Calu3 (cell line): ENCODE data around the gene WWOX. TPM values are rescaled to one million over a fixed set of nuclear protein-coding genes. Genes with fewer than 3 reads are reported as not detected.

Source experiments
- BruUV-seq: library from RNA; stranded (reverse); fragments of 400-500 nt; replicated peaks from 2 replicates; lab custom pipeline; 2021; lab: Mats Ljungman, UMichigan
- CTCF ChIA-PET: fragments of 300-600 bp; sonication (Branson Sonifier 250); formaldehyde crosslinking; loops from one replicate; lab custom pipeline; 2022; ENCODE audit warnings: antibody characterized with exemption; lab: Charles Lee
- DNase-seq: peaks from one replicate; pipeline ENCODE4 v3.0.0; 2022
- H3K27ac Mint-ChIP-seq: one replicate; pipeline ENCODE4 v1.8.0; 2022; ENCODE audit warnings: mixed read lengths; ENCODE audit not compliant: unreplicated experiment
- H3K27me3 Mint-ChIP-seq: one replicate; pipeline ENCODE4 v1.8.0; 2022; ENCODE audit warnings: mixed read lengths; ENCODE audit not compliant: unreplicated experiment
- H3K36me3 Mint-ChIP-seq: one replicate; pipeline ENCODE4 v1.8.0; 2022; ENCODE audit warnings: mild to moderate bottlenecking, moderate library complexity, mixed read lengths; ENCODE audit not compliant: insufficient read depth, unreplicated experiment
- H3K4me1 Mint-ChIP-seq: one replicate; pipeline ENCODE4 v1.8.0; 2022; ENCODE audit warnings: mild to moderate bottlenecking, low read depth, mixed read lengths; ENCODE audit not compliant: unreplicated experiment
- H3K4me3 Mint-ChIP-seq: one replicate; pipeline ENCODE4 v1.8.0; 2022; ENCODE audit warnings: mild to moderate bottlenecking, low read depth, moderate library complexity, mixed read lengths; ENCODE audit not compliant: unreplicated experiment
- H3K9me3 Mint-ChIP-seq: one replicate; pipeline ENCODE4 v1.8.0; 2022; ENCODE audit warnings: low read depth, mixed read lengths; ENCODE audit not compliant: unreplicated experiment
- CTCF ChIP-seq: fragments of 200-600 bp; IDR thresholded peaks from one replicate; pipeline ENCODE4 v1.8.0; 2022; ENCODE audit warnings: antibody characterized with exemption; ENCODE audit not compliant: unreplicated experiment
- intact Hi-C: fragments of 100-400 bp; cut with micrococcal nuclease; formaldehyde crosslinking; loops from one replicate; pipeline ENCODE4 v1.10.0; 2022; ENCODE audit not compliant: unreplicated experiment
- total RNA-seq: library from RNA; stranded (reverse); gene quantifications from 2 replicates; pipeline ENCODE4 v1.2.3, GENCODE V29; 2022

The WWOX gene
- total RNA-seq, 1 experiment from 2014 or later: 33.5 TPM

- CTCF ChIA-PET: no interaction called here
- Mint-ChIP-seq H3K4me3 (no peak overlapping the region), H3K9me3 (peaks cover 23% of the 10 kb centered on the region), H3K36me3 (no peaks in the 10 kb centered on the region), H3K4me1 (no peaks in the 10 kb centered on the region), H3K27ac (no peak overlapping the region), H3K27me3 (no peaks in the 10 kb centered on the region)
- TF ChIP-seq CTCF: no peak
- BruUV-seq: no TSS peak
- DNase-seq: no peak
- intact Hi-C loops: no loop called here
Measured at GRCh38 chr16:78823027-78823426, 723.6 kb downstream of the WWOX start.

DNA sequence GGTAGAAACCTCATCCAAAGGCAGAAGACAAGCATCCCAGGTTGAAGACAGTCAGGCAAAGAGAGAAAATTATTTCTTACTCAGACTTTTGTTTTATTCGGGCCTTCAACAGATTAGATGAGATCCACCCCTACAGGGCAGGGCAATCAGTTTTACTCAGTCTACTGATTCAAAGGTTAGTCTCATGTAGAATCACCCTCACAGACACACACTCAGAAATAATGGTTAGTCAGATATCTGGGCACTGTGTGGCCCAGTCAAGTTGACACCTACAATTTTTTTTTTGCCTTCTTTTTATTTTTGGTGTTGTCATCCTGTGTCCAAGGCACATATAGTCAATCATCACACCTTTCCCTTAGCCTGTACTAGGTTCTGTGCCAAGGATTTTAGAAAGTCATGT is 729.8 kb downstream of the WWOX start:
- H3K27me3 Mint-ChIP-seq: no peaks in the 10 kb centered on the region
- DNase-seq: no peak
- intact Hi-C loops: no loop called here
- no peak for TF ChIP-seq CTCF
- no TSS peak for BruUV-seq
- H3K9me3 Mint-ChIP-seq: peaks cover 31% of the 10 kb centered on the region
- CTCF ChIA-PET: no interaction called here
- H3K36me3 Mint-ChIP-seq: no peaks in the 10 kb centered on the region
- H3K27ac Mint-ChIP-seq: no peak overlapping the region
- no peaks in the 10 kb centered on the region for H3K4me1 Mint-ChIP-seq
- H3K4me3 Mint-ChIP-seq: no peak overlapping the region

DNA sequence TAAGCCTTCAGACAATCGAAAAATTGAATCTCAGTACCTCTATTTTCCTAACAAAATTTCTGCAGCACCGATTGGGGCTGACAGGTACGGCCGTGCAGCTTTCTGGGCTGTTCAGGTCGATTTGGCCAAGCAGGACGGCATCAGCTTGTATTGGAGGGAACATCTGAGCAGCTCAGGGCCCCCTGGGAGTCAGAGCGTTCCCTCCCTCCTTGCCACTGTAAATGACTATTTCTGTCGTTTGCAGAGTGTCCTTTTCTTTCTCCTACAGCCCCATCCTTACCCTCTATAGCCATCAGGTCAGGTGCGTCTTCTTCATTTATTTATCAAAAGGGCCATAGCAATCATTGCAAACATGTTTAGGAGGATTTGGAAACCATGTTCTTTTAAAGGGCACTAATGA is 731.1 kb downstream of the WWOX start:
- Mint-ChIP-seq H3K36me3 (no peaks in the 10 kb centered on the region), H3K4me3 (no peak overlapping the region), H3K27me3 (no peaks in the 10 kb centered on the region), H3K9me3 (peaks cover 27% of the 10 kb centered on the region), H3K27ac (no peak overlapping the region), H3K4me1 (no peaks in the 10 kb centered on the region)
- no peak for TF ChIP-seq CTCF
- DNase-seq: no peak
- intact Hi-C loops: no loop called here
- CTCF ChIA-PET: no interaction called here
- BruUV-seq: no TSS peak

GRCh38 chr16:78832100-78832499 is 732.6 kb downstream of the WWOX start:
- no peaks in the 10 kb centered on the region for H3K36me3 Mint-ChIP-seq
- no peaks in the 10 kb centered on the region for H3K4me1 Mint-ChIP-seq
- no TSS peak for BruUV-seq
- H3K27ac Mint-ChIP-seq: no peak overlapping the region
- DNase-seq: no peak
- CTCF ChIA-PET: no interaction called here
- intact Hi-C loops: no loop called here
- peaks cover 28% of the 10 kb centered on the region for H3K9me3 Mint-ChIP-seq
- H3K27me3 Mint-ChIP-seq: no peaks in the 10 kb centered on the region
- no peak overlapping the region for H3K4me3 Mint-ChIP-seq
- no peak for TF ChIP-seq CTCF
